GM12878 (cell line): ENCODE measurements around the gene DCLRE1C. TPM values are rescaled to one million over a fixed set of nuclear protein-coding genes. Genes with fewer than 3 reads are reported as not detected.

Experiments used
- ATAC-seq: fragments of 200-7000 bp; cut with Tn5 transposase; 3 replicates; pipeline ENCODE4 v1.9.1; 2020; ENCODE audit warnings: mild to moderate bottlenecking, moderate library complexity
- BruUV-seq: library from RNA; stranded (reverse); fragments of 400-500 nt; replicated peaks from 2 replicates; lab custom pipeline; 2021; lab: Mats Ljungman, UMichigan
- CTCF ChIA-PET: fragments of 300-600 bp; sonication (Branson Sonifier 250); formaldehyde crosslinking; extraction: SDS; loops from one replicate; lab custom pipeline; 2021; ENCODE audit warnings: inconsistent platforms; lab: Yijun Ruan, JAX
- POLR2A ChIA-PET: fragments of 350-600 bp; formaldehyde crosslinking; extraction: SDS; loops from one replicate; lab custom pipeline; 2021; ENCODE audit warnings: inconsistent platforms; lab: Charles Lee
- RAD21 ChIA-PET: fragments of 300-600 bp; sonication (Branson Sonifier 250); formaldehyde crosslinking; loops from one replicate; lab custom pipeline; 2023; ENCODE audit warnings: antibody characterized with exemption; ENCODE audit not compliant: unreplicated experiment; lab: Charles Lee
- SMC1A ChIA-PET: fragments of 300-600 bp; sonication (Branson Sonifier 250); formaldehyde crosslinking; loops from one replicate; lab custom pipeline; 2023; ENCODE audit not compliant: unreplicated experiment, uncharacterized antibody; lab: Charles Lee
- DNase-seq: peaks from one replicate; pipeline ENCODE4 v3.0.0-alpha.2; 2011; ENCODE audit warnings: low read depth, low spot score
- FAIRE-seq: peaks from 3 replicates; lab custom pipeline; 2011; peaks lifted over from hg19 to GRCh38; lab: Jason Lieb, UNC
- H2AFZ ChIP-seq: 2 replicates; pipeline ENCODE4 v1.6.0; 2011; ENCODE audit warnings: low read depth, low read length, control low read depth; ENCODE audit not compliant: control insufficient read depth
- H3K27ac ChIP-seq: 2 replicates; pipeline ENCODE4 v1.5.1; 2011; ENCODE audit warnings: control low read depth; ENCODE audit not compliant: control insufficient read depth, insufficient read depth
- H3K27me3 ChIP-seq, 2 experiments: replicated peaks in 1 of 2; 2 replicates each; pipeline versions ENCODE4 v1.6.0 to v1.6.1; 2011; ENCODE audit warnings: low read length in 1 of 2; ENCODE audit not compliant: control insufficient read depth in 2 of 2, insufficient read depth in 2 of 2
- H3K36me3 ChIP-seq, 2 experiments: 2 replicates each; pipeline ENCODE4 v1.5.1; 2011; ENCODE audit warnings: low read length in 1 of 2; ENCODE audit not compliant: control insufficient read depth in 2 of 2, insufficient read depth in 2 of 2
- H3K4me1 ChIP-seq: 2 replicates; pipeline ENCODE4 v1.6.1; 2011; ENCODE audit warnings: mild to moderate bottlenecking, low read length, moderate library complexity, mixed read lengths; ENCODE audit not compliant: control insufficient read depth, insufficient read depth
- H3K4me2 ChIP-seq: 2 replicates; pipeline ENCODE4 v1.6.0; 2011; ENCODE audit warnings: control low read depth; ENCODE audit not compliant: control insufficient read depth, insufficient read depth
- H3K4me3 ChIP-seq: fragments of 200-600 bp; sonication (generic); 2 replicates; pipeline ENCODE4 v1.5.1; 2016
- H3K79me2 ChIP-seq: 2 replicates; pipeline ENCODE4 v1.6.0; 2011; ENCODE audit warnings: low read length; ENCODE audit not compliant: control insufficient read depth, insufficient read depth
- H3K9ac ChIP-seq: 2 replicates; pipeline ENCODE4 v1.8.0; 2011; ENCODE audit warnings: low read length, control low read depth, mixed read lengths; ENCODE audit not compliant: control insufficient read depth, insufficient read depth
- H3K9me3 ChIP-seq: replicated peaks from 3 replicates; pipeline ENCODE4 v1.5.1; 2011; ENCODE audit warnings: mild to moderate bottlenecking, low read length; ENCODE audit not compliant: control insufficient read depth, insufficient read depth
- H4K20me1 ChIP-seq: 2 replicates; pipeline ENCODE4 v1.6.0; 2011; ENCODE audit not compliant: control insufficient read depth, insufficient read depth
- EED ChIP-seq: sonication (generic); IDR thresholded peaks from 2 replicates; pipeline ENCODE4 v1.6.1; 2016; ENCODE audit warnings: antibody characterized with exemption, low read depth
- KLF5 ChIP-seq: fragments of 450-650 bp; IDR thresholded peaks from 2 replicates; pipeline ENCODE4 v1.6.1; 2014; ENCODE audit warnings: mild to moderate bottlenecking; ENCODE audit not compliant: partially characterized antibody
- NKRF ChIP-seq: fragments of 450-650 bp; conservative IDR thresholded peaks from 2 replicates; pipeline ENCODE4 v1.6.1; 2017; ENCODE audit warnings: mild to moderate bottlenecking, moderate library complexity
- PAX5 ChIP-seq: IDR thresholded peaks from 2 replicates; pipeline ENCODE4 v1.6.1; 2011; ENCODE audit warnings: low read depth, low read length, borderline replicate concordance
- PKNOX1 ChIP-seq: fragments of 450-650 bp; IDR thresholded peaks from 2 replicates; pipeline ENCODE4 v1.6.1; 2016; ENCODE audit warnings: mild to moderate bottlenecking
- TARDBP ChIP-seq: IDR thresholded peaks from 2 replicates; pipeline ENCODE4 v1.6.1; 2016; ENCODE audit warnings: borderline replicate concordance
- WRNIP1 ChIP-seq: IDR thresholded peaks from 2 replicates; pipeline ENCODE4 v1.6.1; 2011; ENCODE audit warnings: low read depth, low read length, improper control_type of control experiment, borderline replicate concordance
- ZNF622 ChIP-seq: fragments of 450-650 bp; IDR thresholded peaks from 2 replicates; pipeline ENCODE4 v1.6.1; 2017; ENCODE audit warnings: mild to moderate bottlenecking, inconsistent platforms
- WGBS: methylation state at CpG from one replicate; pipeline ENCODE4 v1.1.6; 2016; ENCODE audit warnings: low lambda C conversion rate; ENCODE audit not compliant: insufficient replicate concordance, insufficient coverage; ENCODE audit errors: missing lambda C conversion rate; 5-methylcytosine and 5-hydroxymethylcytosine counted together
- in situ Hi-C: fragments of 300-500 bp; cut with MboI; formaldehyde crosslinking; loops from 9 replicates; pipeline ENCODE4 v1.14.3; 2018; ENCODE audit warnings: mixed read lengths
- intact Hi-C: fragments of 100-400 bp; cut with micrococcal nuclease; formaldehyde crosslinking; loops from one replicate; pipeline ENCODE4 v1.14.2; 2022; ENCODE audit not compliant: unreplicated experiment
- polyA plus RNA-seq, 11 experiments: library from polyadenylated mRNA; depleted of rRNA in 4 of 11; unstranded in 6 of 11; stranded (reverse) in 5 of 11; fragments of >200 nt; fragmentation: Nextera tagmentation in 4 of 11; fragmentation: Illumina TruSeq in 1 of 11; extraction: Ambion mirVana in 4 of 11; extraction: Trizol in 1 of 11; gene quantifications; 1 replicate in 1 of 11; 2 replicates in 10 of 11; pipeline versions ENCODE4 v1.2.1 to v1.2.3, GENCODE V29; 2011 to 2016; ENCODE audit warnings: inconsistent platforms in 2 of 11, missing spikeins in 2 of 11, low read depth in 1 of 11
- total RNA-seq, 4 experiments: library from RNA; depleted of rRNA in 3 of 4; stranded (reverse); fragments of >200 nt in 3 of 4; fragmentation: Illumina TruSeq in 1 of 4; extraction: Trizol in 1 of 4; gene quantifications; 2 replicates each; pipeline versions ENCODE4 v1.2.1 to v1.2.3, GENCODE V29; 2013 to 2021

DCLRE1C gene
- total and polyA plus RNA-seq, 10 of the 15 experiments (the other 5 are each of a cell fraction or from before 2014, with no cell fraction given): 15.7 to 43.4 (median 26.0) TPM

GRCh38 chr10:14982744-14983143 is 28.8 kb upstream of the DCLRE1C start:
- TF ChIP-seq NKRF: no peak
- no peak for TF ChIP-seq WRNIP1
- TF ChIP-seq TARDBP: no peak
- TF ChIP-seq PKNOX1: no peak
- TF ChIP-seq ZNF622: no peak
- TF ChIP-seq KLF5: no peak
- no peak for TF ChIP-seq EED
- TF ChIP-seq PAX5: no peak
- TF ChIP-seq, all 136 proteins: peak for 0
- WGBS: 56% methylated on average over 3 of the region's 3 CpGs
- in situ Hi-C loops (no loop called here), intact Hi-C loops (no loop called here)
- DNase-seq: no peak
- Histone ChIP-seq H2AFZ (no peak overlapping the region), H3K79me2 (no peaks in the 10 kb centered on the region), H4K20me1 (no peaks in the 10 kb centered on the region), H3K9me3 (no peaks in the 10 kb centered on the region), H3K4me2 (no peak overlapping the region), H3K4me1 (no peaks in the 10 kb centered on the region), H3K27ac (no peak overlapping the region), H3K4me3 (no peak overlapping the region), H3K9ac (no peak overlapping the region), H3K27me3 (no peaks in the 10 kb centered on the region), H3K36me3 (no peaks in the 10 kb centered on the region)
- RAD21 ChIA-PET: no interaction called here
- CTCF ChIA-PET: interaction anchor here (1.3 kb wide), 1 partner anchor 11 kb away, joined by 5 read pairs; no protein-coding TSS in a partner anchor
- no TSS peak for BruUV-seq
- SMC1A ChIA-PET: no interaction called here
- FAIRE-seq: no peak
- ATAC-seq: no peak
- POLR2A ChIA-PET: no interaction called here
